TTC549 (cell line): ENCODE measurements around the gene NOD2.

Experiments
- FAIRE-seq: peaks from 2 replicates; lab custom pipeline; 2012; peaks lifted over from hg19 to GRCh38; lab: Jason Lieb, UNC

The NOD2 gene

DNA sequence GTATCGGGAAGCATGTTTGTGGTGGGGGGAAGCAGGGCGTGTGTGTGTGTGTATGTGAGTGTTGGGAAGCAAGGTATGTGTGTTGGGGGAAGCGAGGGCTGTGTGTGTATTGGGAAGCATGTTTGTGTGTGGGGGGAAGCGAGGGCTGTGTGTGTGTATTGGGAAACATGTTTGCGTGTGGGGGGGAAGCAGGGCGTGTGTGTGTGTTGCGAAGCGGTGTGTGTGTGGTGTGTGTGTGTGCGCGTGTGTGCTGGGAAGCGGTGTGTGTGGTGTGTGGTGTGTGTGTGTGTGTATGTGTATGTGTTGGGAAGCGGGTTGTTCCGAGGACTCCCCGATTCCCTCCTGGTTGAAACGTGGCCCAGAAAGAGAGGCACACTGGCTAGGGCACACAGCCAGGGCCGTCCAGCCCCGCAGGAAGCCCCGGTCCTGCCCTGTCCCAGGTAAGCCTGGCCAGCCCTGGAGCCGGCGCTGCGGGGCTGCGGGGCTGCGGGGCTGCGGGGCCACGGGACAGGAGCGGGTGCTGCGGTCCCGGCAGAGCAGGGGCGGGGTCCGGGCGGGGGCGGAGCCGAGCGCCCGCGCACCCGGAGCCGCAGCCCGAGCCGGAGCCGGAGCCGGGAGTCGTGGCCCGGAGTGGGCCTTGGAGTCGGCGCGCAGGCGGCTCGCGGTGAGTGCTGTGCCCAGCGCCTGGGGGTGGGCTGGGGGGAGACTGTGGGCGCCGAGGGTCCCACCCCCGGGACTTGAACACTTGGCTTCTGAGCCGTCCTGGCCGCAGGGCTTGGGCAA, at the start of gene NOD2:
NOD2 (plus strand) TSS at position 608 of the 783 bp plus-strand sequence. CDS start 5,890 bp downstream, outside the sequence.
- no peak for FAIRE-seq

DNA sequence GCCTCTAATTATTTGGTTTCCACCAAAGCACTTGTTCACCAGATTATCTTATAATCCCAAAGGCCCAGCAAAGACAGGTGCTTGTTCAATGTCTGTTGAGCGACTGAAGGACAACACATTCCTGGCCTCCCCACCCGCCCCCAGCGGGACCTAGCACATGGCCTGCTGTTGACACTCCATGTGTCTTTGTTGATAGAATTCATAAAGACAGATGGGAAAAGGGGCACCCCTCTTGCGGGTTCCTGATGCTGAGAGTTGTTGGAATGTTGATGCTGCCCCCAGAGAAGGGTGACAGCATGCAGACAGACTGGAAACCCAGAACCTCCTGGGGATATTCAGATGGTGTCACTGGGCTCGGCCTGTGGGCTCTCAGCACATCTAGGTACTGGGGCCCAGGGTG, 49.2 kb upstream of the NOD2 start:
- no peak for FAIRE-seq

DNA sequence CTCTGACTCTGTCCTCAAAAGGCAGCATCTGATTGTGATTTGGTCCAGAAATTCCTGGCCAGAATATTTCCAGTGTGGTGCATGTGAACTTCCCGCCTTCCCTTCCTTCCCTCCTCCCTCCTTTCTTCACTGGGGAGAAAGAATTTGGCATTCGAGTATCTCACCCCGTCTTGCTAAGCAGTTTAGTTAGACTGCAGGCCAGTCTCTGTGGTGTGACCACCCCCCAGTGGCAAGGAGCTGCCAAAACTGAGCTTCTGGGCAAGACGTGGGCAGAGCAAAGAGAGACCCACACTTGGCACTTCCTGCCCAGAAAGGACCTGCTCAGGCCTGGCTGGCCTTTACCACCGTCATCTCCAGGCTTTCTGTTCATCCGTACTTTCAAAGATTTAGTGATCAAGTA, 48.7 kb upstream of the NOD2 start:
- FAIRE-seq, result no peak

- no peak for FAIRE-seq
Measured at GRCh38 chr16:50645563-50646220, 47.7 kb upstream of the NOD2 start.

GRCh38 chr16:50646345-50646744, 47.1 kb upstream of the NOD2 start:
- FAIRE-seq, result no peak

DNA sequence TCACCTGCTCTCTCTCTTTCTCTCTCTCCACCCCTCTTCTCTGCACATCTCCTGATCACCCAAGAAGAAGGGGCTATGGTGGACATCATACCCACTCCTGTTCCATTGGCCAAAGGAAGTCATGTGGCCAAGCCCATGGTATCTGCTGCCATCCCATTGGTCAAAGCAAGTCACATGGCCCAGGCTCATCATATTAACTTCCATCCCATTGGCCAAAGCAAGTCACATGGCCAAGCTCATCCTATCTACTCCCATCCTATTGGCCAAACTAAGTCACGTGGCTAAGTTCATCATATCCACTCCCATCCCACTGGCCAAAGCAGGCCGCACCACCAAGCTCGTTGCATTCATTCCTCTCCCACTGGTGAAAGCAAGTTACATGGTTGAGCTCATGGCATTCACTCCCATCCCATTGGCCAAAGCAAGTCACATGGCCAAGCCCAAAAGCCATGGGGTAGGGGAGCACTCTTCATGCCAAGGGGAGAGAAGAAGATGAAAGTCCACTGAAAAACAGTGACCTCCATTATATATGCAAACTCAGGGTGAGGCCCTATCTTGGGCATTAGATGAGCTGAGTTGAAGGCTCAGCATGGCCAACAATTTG, 41.5 kb upstream of the NOD2 start:
- FAIRE-seq, result no peak

GRCh38 chr16:50652836-50653425, 40.5 kb upstream of the NOD2 start:
- FAIRE-seq, result no peak

DNA sequence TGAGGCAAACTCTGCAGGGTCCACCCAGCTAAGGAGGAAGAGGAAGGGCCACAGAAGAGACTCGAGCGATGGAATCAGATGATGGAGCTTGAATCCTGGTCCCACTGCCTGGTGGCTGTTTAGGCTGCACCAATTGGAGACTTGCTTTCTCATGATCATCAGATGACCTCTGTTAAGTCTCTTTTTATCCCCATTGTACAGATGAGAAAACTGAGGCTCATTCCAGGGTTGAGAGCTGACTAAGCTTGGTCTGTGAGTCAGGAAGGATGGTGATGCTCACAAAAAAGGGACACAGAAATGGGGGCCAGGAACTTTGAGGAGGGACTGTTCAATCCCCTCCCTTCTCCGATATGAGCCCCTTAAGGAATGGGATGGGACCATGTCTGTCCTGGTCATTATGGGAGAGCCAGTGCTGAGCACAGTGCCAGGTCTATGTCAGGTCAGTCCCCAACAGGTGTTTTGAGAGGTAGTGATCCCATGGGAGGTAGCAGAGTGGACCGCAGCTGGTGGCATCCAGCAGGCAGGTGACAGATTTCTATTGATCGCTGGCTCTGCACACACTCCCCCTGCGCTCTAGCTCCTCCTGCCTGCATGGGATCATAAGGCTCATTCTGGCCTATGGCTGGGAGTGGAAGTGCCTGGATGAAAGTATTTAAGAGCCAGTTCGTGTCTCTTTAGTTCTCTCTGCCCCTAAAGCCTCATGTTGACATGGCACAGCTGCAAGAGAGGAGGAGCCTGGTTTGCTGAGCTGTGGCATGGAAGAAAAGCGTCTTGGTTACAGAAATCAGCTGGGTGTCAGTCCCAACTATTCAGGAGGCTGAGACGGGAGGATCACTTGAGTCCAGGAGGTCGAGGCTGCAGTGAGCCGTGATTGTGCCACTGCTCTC, 39.5 kb upstream of the NOD2 start:
- no peak for FAIRE-seq

- FAIRE-seq, result no peak
Measured at GRCh38 chr16:50655558-50656055, 37.8 kb upstream of the NOD2 start.

DNA sequence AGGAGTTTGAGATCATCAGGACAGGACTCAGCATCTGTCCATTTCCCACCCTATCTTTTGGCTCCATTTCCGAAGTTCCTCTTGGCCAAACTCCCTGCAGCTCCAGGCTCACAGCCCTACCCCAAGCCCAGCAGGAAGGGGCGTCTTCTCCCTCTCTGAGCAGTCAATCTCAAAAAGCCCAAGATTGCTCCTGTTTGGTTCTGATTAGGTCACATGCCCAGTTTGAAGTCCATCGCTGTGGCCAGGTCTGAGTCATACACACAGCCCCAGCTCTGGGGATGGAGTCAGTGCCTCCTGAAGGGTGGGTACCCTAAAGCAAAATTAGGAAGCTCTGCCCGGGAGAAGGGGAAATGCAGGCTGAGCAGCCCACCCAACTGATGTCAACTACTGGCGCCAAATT, 36.2 kb upstream of the NOD2 start:
- no peak for FAIRE-seq

DNA sequence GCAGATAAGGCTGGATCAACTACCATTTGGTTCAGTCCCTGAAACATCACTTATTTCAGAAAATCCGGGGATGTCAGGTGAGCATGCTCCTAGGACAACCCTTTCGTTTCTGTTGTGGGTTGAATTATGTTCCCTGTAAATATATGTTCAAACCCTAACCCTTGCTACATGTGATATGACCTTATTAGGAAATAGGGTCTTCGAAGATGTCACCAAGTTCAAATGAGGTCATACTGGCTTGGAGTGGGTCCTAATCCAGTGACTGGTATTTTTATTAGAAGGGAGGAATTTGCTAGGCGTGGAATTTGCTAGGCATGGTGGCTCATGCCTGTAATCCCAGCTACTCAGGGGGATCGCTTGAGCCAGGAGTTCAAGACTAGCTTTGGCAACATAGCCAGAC, 33.6 kb upstream of the NOD2 start:
- FAIRE-seq, result no peak

GRCh38 chr16:50662306-50662940, 31.0 kb upstream of the NOD2 start:
- FAIRE-seq, result no peak

- no peak for FAIRE-seq
Measured at GRCh38 chr16:50664270-50664669, 29.1 kb upstream of the NOD2 start.

DNA sequence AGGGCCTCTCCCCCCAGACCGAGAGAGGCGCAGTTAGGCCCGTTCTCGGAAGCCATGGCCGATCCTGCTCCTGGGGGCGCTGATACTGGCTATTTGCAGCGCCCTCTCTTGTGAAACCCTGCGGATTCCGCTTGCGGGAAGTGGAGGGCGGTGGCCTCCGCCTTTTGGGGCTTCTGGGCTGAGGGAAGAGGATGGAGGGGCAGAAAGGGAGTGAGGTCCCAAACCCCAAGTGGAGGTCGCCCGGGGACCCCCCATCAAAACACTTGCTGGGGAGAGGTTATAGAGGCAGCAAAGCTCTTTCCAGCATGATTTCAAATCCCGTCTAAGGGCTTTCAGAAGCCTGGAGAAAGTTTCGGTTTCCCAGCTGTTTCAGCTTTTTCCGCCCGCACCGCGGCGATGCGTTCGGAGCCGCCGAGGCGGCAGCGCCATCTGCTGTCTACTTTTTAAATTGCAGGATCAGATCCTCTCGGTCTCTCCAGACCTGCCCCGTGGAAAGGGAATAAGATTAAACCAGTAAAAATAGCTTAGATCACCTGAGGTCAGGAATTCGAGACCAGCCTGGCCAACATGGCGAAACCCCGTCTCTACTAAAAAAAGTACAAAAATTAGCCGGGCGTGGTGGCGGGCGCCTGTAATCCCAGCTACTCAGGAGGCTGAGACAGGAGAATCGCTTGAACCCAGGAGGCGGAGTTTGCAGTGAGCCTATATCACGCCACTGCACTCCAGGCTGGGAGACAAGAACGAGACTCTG, 28.1 kb upstream of the NOD2 start:
- peak; percentile 50 for FAIRE-seq

DNA sequence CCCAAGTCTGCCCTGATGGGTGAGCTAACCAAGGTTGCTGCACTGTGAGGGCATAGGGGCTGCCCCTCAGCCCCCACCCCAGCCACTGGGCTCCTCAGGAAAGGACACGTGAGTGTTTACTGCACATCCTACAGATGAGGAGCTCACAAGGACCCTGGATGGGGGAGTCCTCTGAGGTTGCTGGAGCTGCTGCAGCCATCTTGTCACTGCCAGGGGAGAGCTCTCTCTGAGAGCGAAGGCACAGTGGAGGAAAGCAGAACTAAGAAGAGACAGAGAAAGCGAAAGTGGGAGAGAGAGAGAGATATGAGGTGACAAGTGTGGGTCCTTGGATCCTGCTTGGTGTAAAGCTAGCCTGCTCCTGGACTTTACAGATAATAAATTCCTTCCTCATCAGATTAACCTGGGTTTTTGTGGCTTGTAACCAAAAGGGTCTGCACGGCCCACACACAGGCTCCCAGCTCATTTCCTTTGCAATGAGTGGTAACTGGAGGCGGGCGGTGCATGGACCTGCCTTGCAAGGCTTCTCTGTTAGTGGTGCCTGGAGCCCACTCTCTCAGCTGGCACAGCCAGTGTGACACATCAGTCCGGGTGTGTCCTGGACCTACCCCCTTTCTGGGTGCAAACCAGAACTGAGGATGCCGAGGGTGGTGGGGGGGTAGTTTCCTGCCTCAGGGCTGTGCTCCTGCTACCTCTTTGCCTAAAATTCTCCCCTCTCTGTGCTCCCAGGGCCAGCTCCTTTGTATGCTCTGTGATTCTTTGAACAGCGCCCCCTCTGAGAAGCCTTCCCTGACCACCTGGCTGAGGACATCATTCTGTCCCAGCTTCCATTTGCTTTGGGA, 26.5 kb upstream of the NOD2 start:
- no peak for FAIRE-seq

DNA sequence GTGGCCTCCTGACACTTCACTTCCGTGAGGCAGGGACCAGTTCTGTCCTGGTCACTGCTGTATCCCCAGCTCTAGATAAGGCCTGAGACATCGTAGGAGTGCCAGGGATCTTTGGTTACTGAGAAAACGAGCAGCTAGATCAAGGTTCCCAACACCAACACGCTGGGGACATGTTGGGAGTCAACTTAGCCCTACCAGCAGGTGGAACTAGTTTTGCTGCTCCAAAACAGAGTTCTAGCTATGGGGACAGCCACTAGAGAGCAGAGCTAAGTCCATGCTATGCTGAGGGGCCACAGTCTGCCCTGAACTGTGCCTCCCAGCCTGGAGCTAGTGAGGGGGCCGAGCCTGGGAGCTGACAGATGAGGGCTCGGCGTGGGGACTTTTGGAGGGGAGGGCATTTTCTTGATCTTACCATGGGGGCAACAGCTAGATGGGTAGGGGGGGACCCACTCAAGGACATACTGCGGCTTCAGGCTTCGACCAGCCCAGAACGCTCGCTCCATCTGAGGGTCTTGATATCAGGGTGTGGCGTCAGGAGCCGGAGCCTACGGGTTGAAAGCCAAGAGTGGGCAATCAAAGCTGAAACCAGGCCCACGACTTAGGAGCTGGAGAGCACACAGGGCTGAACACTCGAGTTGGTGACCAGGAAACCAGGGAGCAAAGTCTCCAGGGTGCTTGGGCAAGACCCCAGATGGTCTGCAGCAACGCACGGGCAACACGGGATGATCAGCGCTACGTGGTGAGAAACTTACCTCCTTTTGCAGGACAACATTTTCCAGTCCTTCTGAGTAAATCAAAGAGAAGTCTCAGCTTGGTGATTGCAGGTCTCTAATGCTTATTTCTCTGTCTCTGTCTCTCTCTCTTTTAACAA, 25.7 kb upstream of the NOD2 start:
- no peak for FAIRE-seq

DNA sequence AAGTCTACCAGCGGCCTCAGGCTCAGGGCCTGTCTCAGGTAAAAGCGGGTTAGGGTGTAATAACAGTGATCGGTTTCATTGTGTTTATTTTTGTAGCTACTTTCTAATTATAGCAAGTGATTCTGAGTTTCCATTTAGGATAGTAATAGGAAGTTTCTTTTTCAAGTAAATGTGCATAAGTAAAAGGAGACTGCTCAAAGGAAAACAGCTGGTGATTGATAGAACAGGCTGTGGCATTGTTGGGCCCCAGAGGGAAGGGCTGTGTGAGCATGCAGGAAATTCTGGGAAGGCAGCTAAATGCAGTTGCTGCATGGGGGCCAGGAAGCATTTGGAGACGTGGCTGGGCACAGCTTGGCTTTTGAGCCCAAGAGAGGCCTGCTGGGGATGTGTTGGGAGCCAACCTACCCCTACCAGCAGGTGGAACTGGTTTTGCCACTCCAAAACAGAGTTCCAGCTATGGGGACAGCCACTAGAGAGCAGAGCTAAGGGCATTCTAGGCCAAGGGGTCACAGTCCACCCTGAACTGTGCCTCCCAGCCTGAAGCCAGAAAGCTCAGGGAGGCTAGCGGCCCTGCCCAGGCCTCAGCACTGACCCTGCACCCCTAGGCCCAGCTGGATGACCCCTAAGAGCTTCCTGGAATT, 24.9 kb upstream of the NOD2 start:
- no peak for FAIRE-seq

- FAIRE-seq, result no peak
Measured at GRCh38 chr16:50669741-50670140, 23.7 kb upstream of the NOD2 start.
